Cardiac fibroblast (primary cell): ENCODE measurements around the gene ST6GALNAC3.

Experiments used
- DNase-seq, 2 donors: peaks; one replicate each; pipeline versions ENCODE4 v3.0.0 to v3.0.0-alpha.2; 2010; ENCODE audit warnings: low read depth in 2 of 2
- H3K4me3 ChIP-seq, 2 donors: replicated peaks in 1 of 2; 1 replicate in 1 of 2; 2 replicates in 1 of 2; pipeline ENCODE4 v1.5.1; 2011; ENCODE audit warnings: low read depth in 2 of 2, low read length in 2 of 2, mild to moderate bottlenecking in 2 of 2, moderate library complexity in 1 of 2
- TF ChIP-seq, protein P1 (sequence below): IDR thresholded peaks from one replicate; pipeline ENCODE4 v1.5.1; 2011; ENCODE audit warnings: low read depth, mild to moderate bottlenecking, low read length, inconsistent platforms

The ST6GALNAC3 gene

DNA sequence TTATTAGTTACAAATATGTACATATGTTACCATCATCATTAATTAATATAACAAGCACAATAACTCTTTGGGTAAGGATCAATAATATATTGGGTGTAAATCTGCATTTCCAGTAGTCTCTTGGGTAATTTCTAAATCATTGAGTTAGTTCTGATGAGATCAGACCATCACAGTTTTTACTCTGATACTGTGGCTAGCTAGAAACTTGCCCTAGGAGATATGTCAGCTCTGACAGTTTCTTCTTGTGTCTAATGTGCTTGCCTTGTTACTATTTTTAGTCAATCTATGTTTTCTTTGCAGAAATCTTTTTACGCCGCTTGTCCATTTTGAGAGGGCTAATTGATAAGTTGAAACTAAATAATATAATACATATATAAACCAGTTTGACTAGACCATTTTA lies 507.2 kb downstream of the ST6GALNAC3 start:
- no peak for DNase-seq
- TF ChIP-seq, protein P1, sequence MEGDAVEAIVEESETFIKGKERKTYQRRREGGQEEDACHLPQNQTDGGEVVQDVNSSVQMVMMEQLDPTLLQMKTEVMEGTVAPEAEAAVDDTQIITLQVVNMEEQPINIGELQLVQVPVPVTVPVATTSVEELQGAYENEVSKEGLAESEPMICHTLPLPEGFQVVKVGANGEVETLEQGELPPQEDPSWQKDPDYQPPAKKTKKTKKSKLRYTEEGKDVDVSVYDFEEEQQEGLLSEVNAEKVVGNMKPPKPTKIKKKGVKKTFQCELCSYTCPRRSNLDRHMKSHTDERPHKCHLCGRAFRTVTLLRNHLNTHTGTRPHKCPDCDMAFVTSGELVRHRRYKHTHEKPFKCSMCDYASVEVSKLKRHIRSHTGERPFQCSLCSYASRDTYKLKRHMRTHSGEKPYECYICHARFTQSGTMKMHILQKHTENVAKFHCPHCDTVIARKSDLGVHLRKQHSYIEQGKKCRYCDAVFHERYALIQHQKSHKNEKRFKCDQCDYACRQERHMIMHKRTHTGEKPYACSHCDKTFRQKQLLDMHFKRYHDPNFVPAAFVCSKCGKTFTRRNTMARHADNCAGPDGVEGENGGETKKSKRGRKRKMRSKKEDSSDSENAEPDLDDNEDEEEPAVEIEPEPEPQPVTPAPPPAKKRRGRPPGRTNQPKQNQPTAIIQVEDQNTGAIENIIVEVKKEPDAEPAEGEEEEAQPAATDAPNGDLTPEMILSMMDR = no peak
- no peak overlapping the region for H3K4me3 ChIP-seq

DNA sequence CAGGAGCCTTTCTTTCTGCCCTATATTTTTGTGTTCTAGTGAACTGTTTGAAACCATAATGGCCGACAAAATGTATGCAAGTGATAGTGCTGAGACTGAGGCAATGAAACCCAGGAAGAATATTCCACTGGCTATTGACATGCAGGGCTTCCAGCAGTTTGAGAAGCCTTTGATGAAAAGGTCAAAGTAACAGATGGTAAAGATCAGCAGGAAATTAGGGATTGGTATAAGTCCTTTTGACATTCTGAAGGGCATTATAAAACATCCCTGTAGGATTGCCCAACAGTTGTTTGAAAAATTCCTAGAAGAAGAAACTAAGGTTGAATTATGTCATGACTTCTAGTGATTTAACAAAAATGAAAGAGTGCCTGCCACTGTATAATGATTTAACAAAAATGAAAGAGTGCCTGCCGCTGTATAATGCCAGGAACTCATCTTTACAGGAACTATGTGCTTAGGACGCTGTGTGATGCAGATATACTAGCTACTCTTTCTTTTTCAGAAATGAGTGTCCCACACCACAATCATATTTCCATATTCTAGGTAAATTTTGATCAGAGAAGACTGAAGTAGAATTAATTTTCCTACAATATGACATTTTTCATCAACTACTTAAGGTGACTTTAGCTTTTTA lies 508.8 kb downstream of the ST6GALNAC3 start:
- no peak overlapping the region for H3K4me3 ChIP-seq
- TF ChIP-seq, protein P1 = no peak
- DNase-seq = no peak

DNA sequence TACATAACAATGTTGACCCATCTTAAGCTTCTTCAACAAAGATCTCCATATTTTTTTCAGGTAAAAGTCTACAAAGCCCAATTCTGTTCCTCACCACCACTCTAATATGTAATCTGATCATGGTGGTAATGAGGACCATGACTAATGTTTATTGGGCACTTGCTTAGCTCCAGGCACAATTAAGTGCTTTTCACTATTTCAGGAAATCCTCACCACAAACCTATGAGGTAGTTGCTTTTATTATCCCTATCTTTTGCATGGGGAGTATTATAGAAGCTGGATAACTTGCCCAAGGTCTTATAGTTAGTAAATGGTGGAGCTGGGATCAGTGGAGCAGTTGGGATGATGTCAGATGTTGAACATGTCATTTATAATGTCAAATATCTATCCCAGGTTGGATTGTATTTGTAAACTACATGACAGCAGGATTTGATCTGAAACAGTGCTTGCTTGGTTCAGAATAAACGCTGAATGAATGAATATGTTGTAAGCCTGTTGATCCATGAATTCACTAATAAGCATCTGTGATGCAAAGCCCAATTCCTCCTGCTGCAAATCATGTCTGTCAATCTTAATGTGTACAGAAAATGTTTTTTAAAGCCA lies 509.4 kb downstream of the ST6GALNAC3 start:
- TF ChIP-seq, protein P1 = no peak
- no peak overlapping the region for H3K4me3 ChIP-seq
- DNase-seq = no peak

DNA sequence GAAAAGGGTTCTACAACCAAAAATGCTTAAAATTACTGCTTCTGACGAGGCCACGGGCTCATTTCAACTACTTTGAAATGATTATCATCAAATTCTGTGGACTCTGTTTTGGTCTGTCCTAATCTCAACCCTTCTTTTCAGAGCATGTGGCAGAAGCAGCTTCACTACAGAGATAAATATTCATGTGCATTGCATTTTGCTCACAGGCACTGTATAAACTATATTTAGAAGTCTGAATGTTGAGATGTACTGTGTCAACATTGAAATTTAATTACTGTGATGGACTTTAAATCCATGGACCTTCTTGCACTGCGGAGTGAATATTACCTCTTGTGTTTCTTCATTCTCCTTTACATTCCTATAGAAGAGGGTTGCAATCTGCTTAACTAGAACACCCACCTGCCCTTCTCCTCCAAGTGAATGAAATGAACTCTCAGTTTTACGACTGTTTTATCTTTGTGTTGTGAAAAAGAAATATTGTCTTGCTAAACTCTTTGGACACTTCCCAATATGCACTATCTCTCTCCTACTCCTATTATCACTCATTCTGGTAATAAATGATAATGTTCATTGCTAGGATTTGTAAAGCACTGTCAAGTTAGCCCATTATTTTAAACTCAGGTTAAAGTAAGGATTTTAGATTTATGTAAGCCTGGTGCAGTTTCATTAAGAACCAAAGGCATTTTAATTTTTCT lies 511.6 kb downstream of the ST6GALNAC3 start:
- no peak for DNase-seq
- TF ChIP-seq, protein P1 = no peak

DNA sequence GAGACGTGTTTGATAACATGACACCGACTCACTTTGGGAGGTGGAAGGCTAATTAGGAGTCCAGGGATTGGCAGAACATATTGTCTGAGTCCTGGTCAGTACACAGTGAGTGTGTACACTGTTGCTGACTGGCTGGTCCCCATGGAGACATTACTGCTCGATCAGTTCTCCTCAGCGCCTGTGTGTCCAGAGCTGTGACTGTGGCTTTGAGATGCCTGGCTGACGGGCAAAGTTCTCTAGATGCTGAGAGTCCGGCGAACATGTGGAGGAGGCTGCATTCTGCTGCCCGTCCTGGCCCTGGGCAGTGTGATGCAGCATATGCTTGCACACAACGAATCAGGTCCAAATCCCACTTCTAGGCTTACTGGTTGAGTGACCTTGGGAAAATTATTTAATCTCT lies 512.7 kb downstream of the ST6GALNAC3 start:
- TF ChIP-seq, protein P1 = no peak
- no peak overlapping the region for H3K4me3 ChIP-seq
- no peak for DNase-seq

More for the DNA sequence above, 511.6 kb downstream of the ST6GALNAC3 start:
- no peak overlapping the region for H3K4me3 ChIP-seq

DNA sequence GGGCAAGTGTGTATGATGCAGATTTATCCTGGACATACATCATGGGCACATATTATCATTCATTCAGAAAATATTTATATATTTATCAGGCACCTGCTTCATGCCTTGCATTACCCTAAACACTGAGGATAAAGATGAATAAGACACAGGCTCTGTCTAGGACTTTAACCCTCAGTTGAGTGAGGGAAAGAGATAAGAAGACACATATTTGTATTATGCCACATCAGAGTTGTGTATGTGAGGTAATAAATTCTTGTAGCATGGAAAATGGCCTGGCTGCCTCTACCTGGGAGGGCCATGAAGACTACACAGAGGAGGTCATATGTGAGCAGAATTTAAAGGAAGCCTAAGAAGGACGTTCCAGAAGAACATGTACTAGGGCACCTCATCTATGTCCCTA lies 516.9 kb downstream of the ST6GALNAC3 start:
- no peak for DNase-seq
- no peak overlapping the region for H3K4me3 ChIP-seq
- TF ChIP-seq, protein P1 = no peak
